MG63 (cell line): Measurements from ENCODE around the gene GLB1L2. TPM values are rescaled to one million over a fixed set of nuclear protein-coding genes. Genes with fewer than 3 reads are reported as not detected.
A peak's percentile ranks its signal among the peaks of the same experiment; 100 is the strongest.

Experiments
- DNase-seq: peaks from one replicate; pipeline ENCODE4 v3.0.0-alpha.2; 2020
- H3K27me3 ChIP-seq: fragments of 250-450 bp; sonication (Bioruptor Pico); 2 replicates; pipeline ENCODE4 v1.5.1; 2020; ENCODE audit warnings: mild to moderate bottlenecking, moderate library complexity
- H3K36me3 ChIP-seq: fragments of 250-450 bp; sonication (Bioruptor Pico); 2 replicates; pipeline ENCODE4 v1.5.1; 2020; ENCODE audit warnings: mild to moderate bottlenecking, moderate library complexity
- H3K4me3 ChIP-seq: fragments of 250-450 bp; sonication (Bioruptor Pico); 2 replicates; pipeline ENCODE4 v1.5.1; 2020; ENCODE audit warnings: mild to moderate bottlenecking, moderate library complexity
- H3K9me3 ChIP-seq: fragments of 250-450 bp; sonication (Bioruptor Pico); 2 replicates; pipeline ENCODE4 v1.5.1; 2020; ENCODE audit warnings: mild to moderate bottlenecking, moderate library complexity
- total RNA-seq: library from RNA; depleted of rRNA; stranded (reverse); fragments of >200 nt; shearing (Covaris generic); gene quantifications from 2 replicates; pipeline ENCODE4 v1.2.3, GENCODE V29; 2014; ENCODE audit warnings: low replicate concordance; rRNA removed

Gene GLB1L2
- total RNA-seq, 1 experiment from 2014 or later: 11.6 TPM

GRCh38 chr11:134412203-134413042 lies 80.6 kb downstream of the GLB1L2 start, which contains the start of gene B3GAT1:
Gene B3GAT1 (minus strand): TSS chr11:134412242. CDS start chr11:134387659, 24,583 bp downstream.
- H3K9me3 ChIP-seq: no peaks in the 10 kb centered on the region
- H3K27me3 ChIP-seq: peaks cover 36% of the 10 kb centered on the region
- no peaks in the 10 kb centered on the region for H3K36me3 ChIP-seq
- no peak for DNase-seq
- peak within 1 kb of the TSS; percentile 16; the same call in 1 of the 2 replicates for H3K4me3 ChIP-seq

- peaks cover 37% of the 10 kb centered on the region for H3K27me3 ChIP-seq
- no peaks in the 10 kb centered on the region for H3K9me3 ChIP-seq
Measured at GRCh38 chr11:134413043-134413825, 81.4 kb downstream of the GLB1L2 start.

GRCh38 chr11:134413826-134414731 lies 82.3 kb downstream of the GLB1L2 start:
- DNase-seq: no peak
- Histone ChIP-seq H3K4me3 (no peak overlapping the region), H3K9me3 (no peaks in the 10 kb centered on the region), H3K36me3 (no peaks in the 10 kb centered on the region), H3K27me3 (peaks cover 42% of the 10 kb centered on the region)

More at GRCh38 chr11:134413043-134413825, 81.4 kb downstream of the GLB1L2 start:
- H3K36me3 ChIP-seq: no peaks in the 10 kb centered on the region
- no peak overlapping the region for H3K4me3 ChIP-seq
- no peak for DNase-seq

GRCh38 chr11:134414766-134415765 lies 83.3 kb downstream of the GLB1L2 start:
- DNase-seq: no peak
- Histone ChIP-seq H3K27me3 (peaks cover 42% of the 10 kb centered on the region), H3K4me3 (no peak overlapping the region), H3K9me3 (no peaks in the 10 kb centered on the region), H3K36me3 (no peaks in the 10 kb centered on the region)

GRCh38 chr11:134416726-134417125 lies 84.9 kb downstream of the GLB1L2 start:
- Histone ChIP-seq H3K27me3 (peaks cover 27% of the 10 kb centered on the region), H3K4me3 (no peak overlapping the region), H3K9me3 (no peaks in the 10 kb centered on the region), H3K36me3 (no peaks in the 10 kb centered on the region)
- no peak for DNase-seq

GRCh38 chr11:134417871-134418840 lies 86.4 kb downstream of the GLB1L2 start:
- Histone ChIP-seq H3K36me3 (no peaks in the 10 kb centered on the region), H3K9me3 (no peaks in the 10 kb centered on the region), H3K27me3 (peaks cover 20% of the 10 kb centered on the region), H3K4me3 (no peak overlapping the region)
- peak; percentile 26 for DNase-seq

GRCh38 chr11:134423106-134423505 lies 91.3 kb downstream of the GLB1L2 start:
- no peaks in the 10 kb centered on the region for H3K36me3 ChIP-seq
- DNase-seq: no peak
- H3K4me3 ChIP-seq: no peak overlapping the region
- H3K27me3 ChIP-seq: peaks cover 6% of the 10 kb centered on the region
- H3K9me3 ChIP-seq: no peaks in the 10 kb centered on the region

GRCh38 chr11:134425413-134425812 lies 93.6 kb downstream of the GLB1L2 start:
- no peak overlapping the region for H3K4me3 ChIP-seq
- no peaks in the 10 kb centered on the region for H3K36me3 ChIP-seq
- DNase-seq: no peak
- H3K9me3 ChIP-seq: no peaks in the 10 kb centered on the region
- H3K27me3 ChIP-seq: no peaks in the 10 kb centered on the region

Other genes starting within 250 kb of the GLB1L2 start
- gene NCAPD3, start 108.0 kb upstream of the GLB1L2 start, total RNA-seq: 34.4 and 43.9 TPM in 2 replicates
- gene VPS26B, start 107.3 kb upstream of the GLB1L2 start, total RNA-seq: 33.0 and 37.6 TPM in 2 replicates
- 32.7 and 43.3 TPM in 2 replicates for gene THYN1, start 78.6 kb upstream of the GLB1L2 start, total RNA-seq
- 12.3 and 14.9 TPM in 2 replicates for gene ACAD8, start 78.4 kb upstream of the GLB1L2 start, total RNA-seq
- not detected in 2 replicates for gene GLB1L3, start 55.6 kb upstream of the GLB1L2 start, total RNA-seq
- 0.43 TPM in 1 of 2 replicates, not detected in the other for gene B3GAT1, start 80.3 kb downstream of the GLB1L2 start, total RNA-seq